Right lobe of liver (tissue), 4 donors: ENCODE data around the gene TRH.
"Not testable (repeated sequence)": the region's sequence is repeated elsewhere in the genome, so short reads cannot be mapped to it uniquely, and the experiment has no call there.

Experiments
- CTCF ChIP-seq, 4 donors: fragments of 200-600 bp in 3 of 4; fragments of 450-650 bp in 1 of 4; IDR thresholded peaks; one replicate each; pipeline versions ENCODE4 v1.5.1 to v1.8.0; 2016 to 2022; ENCODE audit warnings: antibody characterized with exemption in 4 of 4, mild to moderate bottlenecking in 2 of 4
- POLR2A ChIP-seq: fragments of 450-650 bp; IDR thresholded peaks from one replicate; pipeline ENCODE4 v1.6.1; 2017; ENCODE audit warnings: antibody characterized with exemption, mild to moderate bottlenecking
- donor health status: DM: no; HTN: no; CAD: no.
- donor health status: DM: no; HTN: no; CAD: no.
- donor health status: DM: no; HTN: yes; CAD: no.

- TF ChIP-seq POLR2A; CTCF (IDR thresholded peaks at IDR 0.05): not testable (repeated sequence)
Observed at GRCh38 chr3:129999176-129999575, 24.7 kb downstream of the TRH start.
